Left ventricle myocardium superior (tissue), 1 donor: Measurements from ENCODE around the gene TENM4. TPM values are rescaled to one million over a fixed set of nuclear protein-coding genes. Genes with fewer than 3 reads are reported as not detected.

Experiments
- ATAC-seq: fragments of 200-7000 bp; cut with Tn5 transposase; one replicate; pipeline ENCODE4 v1.9.1; 2020; ENCODE audit warnings: mild to moderate bottlenecking, moderate library complexity
- DNase-seq: peaks from one replicate; pipeline ENCODE4 v3.0.0-alpha.2; 2020
- intact Hi-C: fragments of 100-400 bp; cut with micrococcal nuclease; formaldehyde crosslinking; loops from one replicate; pipeline ENCODE4 v1.11.0; 2022
- long read RNA-seq: library from polyadenylated mRNA; unstranded; transcript quantifications from one replicate; pipeline ENCODE4 v2.0.0, GENCODE V29; 2021
- total RNA-seq: library from RNA; stranded (reverse); fragmentation: NEBNext Ultra II Directional; extraction: Animal tissue kit (Norgen Biotek cat#: 25700); gene quantifications from one replicate; pipeline ENCODE4 v1.2.1, GENCODE V29; 2021
- donor health status: DM: no; HTN: yes; CAD: no; lungs with severe emphysema.

TENM4 gene
- 0.40 TPM for total RNA-seq
- long read RNA-seq = 0 reads

- ATAC-seq = peak; percentile 69
- intact Hi-C loops = no loop called here
- DNase-seq = peak; percentile 77
Measured at GRCh38 chr11:79440571-79441460, at the start of gene TENM4. Gene TENM4, minus strand, starts transcription at chr11:79441030. Its CDS starts 371,086 bp downstream, at chr11:79069944.

GRCh38 chr11:79488286-79488685 is 47.5 kb upstream of the TENM4 start:
- DNase-seq (no peak), ATAC-seq (no peak)
- intact Hi-C loops = no loop called here

GRCh38 chr11:79487412-79487811 is 46.6 kb upstream of the TENM4 start:
- intact Hi-C loops = no loop called here
- no peak for DNase-seq
- ATAC-seq = no peak

GRCh38 chr11:79486242-79486984 is 45.6 kb upstream of the TENM4 start:
- intact Hi-C loops = no loop called here
- ATAC-seq (no peak), DNase-seq (no peak)

DNA sequence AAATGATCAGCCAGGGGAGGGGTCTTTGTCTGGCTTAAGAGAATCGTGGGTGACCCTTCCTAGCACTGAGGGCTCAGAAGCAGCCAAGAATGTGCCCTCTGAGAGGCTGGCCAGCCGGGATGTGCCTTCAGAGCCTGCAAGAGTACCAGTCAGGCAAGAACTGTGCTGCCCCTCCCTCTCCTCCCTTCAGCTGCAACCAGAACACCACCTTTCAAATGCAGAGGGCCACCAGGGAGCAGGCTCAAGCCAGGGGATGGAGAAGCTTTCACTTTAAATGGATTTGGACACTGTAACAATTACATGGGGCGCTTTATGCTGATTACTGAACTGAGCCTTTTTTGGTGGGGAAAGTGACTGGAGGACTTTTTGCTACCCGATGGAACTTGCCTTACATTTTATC is 44.9 kb upstream of the TENM4 start:
- ATAC-seq = no peak
- intact Hi-C loops = no loop called here
- DNase-seq = no peak

- intact Hi-C loops = no loop called here
- DNase-seq (no peak), ATAC-seq (no peak)
Measured at GRCh38 chr11:79484872-79485271, 44.0 kb upstream of the TENM4 start.

DNA sequence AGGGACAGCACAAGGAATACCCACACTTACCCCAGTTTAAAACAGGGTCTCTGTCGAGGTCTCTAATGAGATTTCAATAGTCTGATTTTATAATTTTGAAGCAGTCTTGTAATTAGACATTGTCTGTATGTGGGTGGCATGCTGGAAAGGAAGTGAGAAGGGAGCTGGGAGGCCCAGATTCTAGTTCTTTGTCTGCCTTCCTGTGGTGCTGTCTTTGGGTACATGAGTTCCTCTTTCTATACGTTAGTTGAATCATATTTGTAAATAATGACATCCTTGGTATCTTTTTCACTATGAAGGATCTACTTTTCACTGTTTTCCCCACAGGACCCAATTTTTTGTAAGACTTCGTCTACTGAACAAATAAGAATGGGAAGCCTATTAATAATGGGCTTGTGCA is 42.0 kb upstream of the TENM4 start:
- DNase-seq (no peak), ATAC-seq (no peak)
- intact Hi-C loops = no loop called here

- intact Hi-C loops = no loop called here
- ATAC-seq (no peak), DNase-seq (no peak)
Measured at GRCh38 chr11:79481795-79482194, 41.0 kb upstream of the TENM4 start.

- intact Hi-C loops = no loop called here
- ATAC-seq = no peak
Measured at GRCh38 chr11:79480864-79481263, 40.0 kb upstream of the TENM4 start.

GRCh38 chr11:79472819-79473529 is 32.1 kb upstream of the TENM4 start:
- DNase-seq (no peak), ATAC-seq (no peak)
- intact Hi-C loops = no loop called here

More at GRCh38 chr11:79480864-79481263, 40.0 kb upstream of the TENM4 start:
- DNase-seq = no peak

DNA sequence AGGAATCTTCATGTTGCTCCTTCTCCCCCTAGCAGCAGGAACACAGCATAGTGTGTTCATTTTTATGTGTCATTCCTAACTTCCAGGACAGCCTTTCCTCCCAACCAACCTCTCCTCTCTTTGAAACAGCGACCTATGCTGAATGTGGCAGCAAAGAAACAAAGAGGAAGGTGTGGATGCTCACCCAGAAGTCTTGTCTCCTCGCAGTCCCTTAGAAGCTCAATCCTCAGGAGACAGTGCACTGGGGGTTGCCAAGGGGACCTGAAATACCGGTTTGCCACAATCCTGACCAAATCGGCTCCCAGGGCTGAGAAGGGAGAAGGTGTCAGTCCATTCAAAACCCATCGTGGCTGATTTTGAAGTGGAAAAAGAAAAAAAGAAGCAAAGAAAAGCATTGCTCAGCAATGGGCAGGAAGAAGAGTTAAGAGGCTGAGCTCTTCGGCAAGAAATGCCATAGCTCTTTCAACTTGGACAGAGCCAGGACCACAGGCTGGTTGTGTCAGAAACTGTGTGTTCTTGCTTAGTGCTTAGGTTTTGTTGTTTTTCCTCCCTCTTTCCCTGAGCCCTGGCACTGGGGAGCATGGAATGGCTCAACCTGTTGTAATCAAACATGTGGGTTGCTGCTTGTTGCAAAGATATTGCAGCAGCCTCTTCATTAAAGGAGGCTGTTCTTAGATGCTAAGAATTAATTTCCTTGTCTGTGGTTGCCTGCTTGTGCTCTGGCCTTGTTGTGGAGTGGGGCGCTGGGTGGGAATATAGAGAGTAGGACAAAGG is 30.4 kb upstream of the TENM4 start:
- DNase-seq = no peak
- ATAC-seq = no peak
- intact Hi-C loops = no loop called here

DNA sequence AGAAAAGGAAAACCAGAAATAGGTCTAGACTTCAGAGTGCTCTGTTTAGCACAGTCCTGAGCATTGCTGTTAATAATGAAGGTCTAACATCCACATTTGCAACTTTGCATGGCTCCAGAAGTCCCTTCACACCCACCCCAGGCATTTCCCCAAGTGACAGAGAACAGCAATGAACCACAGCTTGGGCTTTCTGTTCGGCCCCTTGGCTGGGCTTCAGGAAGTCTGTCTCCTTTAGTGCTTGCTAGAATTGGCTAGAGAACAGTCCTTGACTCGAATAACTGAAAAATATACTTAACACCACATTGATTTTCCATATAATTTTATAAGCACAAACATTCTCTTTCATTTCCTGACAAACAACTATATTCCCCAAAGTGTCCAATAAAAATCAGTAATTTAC is 29.3 kb upstream of the TENM4 start:
- no peak for ATAC-seq
- no peak for DNase-seq
- intact Hi-C loops = no loop called here

GRCh38 chr11:79467761-79468160 is 26.9 kb upstream of the TENM4 start:
- DNase-seq (no peak), ATAC-seq (peak; percentile 46)
- intact Hi-C loops = no loop called here

- intact Hi-C loops = no loop called here
- DNase-seq = no peak
- ATAC-seq = no peak
Measured at GRCh38 chr11:79466411-79466810, 25.6 kb upstream of the TENM4 start.

GRCh38 chr11:79465160-79465559 is 24.3 kb upstream of the TENM4 start:
- DNase-seq (no peak), ATAC-seq (no peak)
- intact Hi-C loops = no loop called here

GRCh38 chr11:79461666-79462645 is 21.1 kb upstream of the TENM4 start:
- ATAC-seq (no peak), DNase-seq (no peak)
- intact Hi-C loops = no loop called here

DNA sequence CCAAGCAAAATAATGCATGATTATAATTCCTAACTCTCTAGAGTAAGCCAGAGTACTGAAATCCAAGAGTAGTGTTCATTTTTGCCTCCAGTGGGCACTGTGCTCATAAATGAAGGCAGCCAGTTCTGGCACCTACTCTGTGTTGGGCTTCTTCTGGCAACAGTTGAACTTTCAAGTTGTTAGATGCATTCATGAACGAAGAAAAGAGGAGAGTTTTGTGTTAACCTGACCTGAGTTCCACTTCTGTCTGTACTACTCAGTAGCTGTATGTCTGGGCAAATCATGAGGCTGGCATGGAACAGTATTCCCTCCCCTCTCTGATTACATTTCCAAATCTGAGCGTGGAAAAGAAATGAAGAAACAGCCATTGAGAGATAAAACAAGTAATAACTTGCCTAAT is 20.3 kb upstream of the TENM4 start:
- DNase-seq = no peak
- intact Hi-C loops = no loop called here
- peak; percentile 77 for ATAC-seq

GRCh38 chr11:79458709-79459108 is 17.9 kb upstream of the TENM4 start:
- intact Hi-C loops = no loop called here
- ATAC-seq (no peak), DNase-seq (no peak)
